HEK293 (cell line): ENCODE measurements around the gene PHRF1.

ENCODE experiments used
- CTCF ChIA-PET: fragments of 350-600 bp; formaldehyde crosslinking; extraction: SDS; loops from one replicate; lab custom pipeline; 2021; ENCODE audit warnings: antibody characterized with exemption; lab: Yijun Ruan, JAX
- POLR2A ChIA-PET: fragments of 300-600 bp; formaldehyde crosslinking; extraction: SDS; loops from one replicate; lab custom pipeline; 2020; ENCODE audit warnings: antibody characterized with exemption, inconsistent platforms; lab: Yijun Ruan, JAX
- H3K27ac ChIP-seq: fragments of 200-500 bp; sonication (Bioruptor generic); 2 replicates; pipeline ENCODE4 v1.5.1; 2014; ENCODE audit warnings: low read depth, low read length, control low read depth, inconsistent platforms; ENCODE audit errors: extremely low read depth
- H3K36me3 ChIP-seq, 2 experiments: fragments of 200-500 bp in 1 of 2; sonication (Bioruptor generic) in 1 of 2; 1 replicate in 1 of 2; 2 replicates in 1 of 2; pipeline ENCODE4 v1.5.1; 2014 to 2017; ENCODE audit warnings: inconsistent platforms in 2 of 2, low read length in 2 of 2; ENCODE audit not compliant: control insufficient read depth in 2 of 2, insufficient read depth in 1 of 2
- H3K4me1 ChIP-seq: fragments of 200-500 bp; sonication (Bioruptor generic); 2 replicates; pipeline ENCODE4 v1.5.1; 2014; ENCODE audit warnings: mild to moderate bottlenecking, low read length, inconsistent platforms; ENCODE audit not compliant: control insufficient read depth, insufficient read depth
- H3K4me3 ChIP-seq: 2 replicates; pipeline ENCODE4 v1.5.1; 2011; ENCODE audit warnings: low read depth, mild to moderate bottlenecking, control low read depth, low read length, moderate library complexity
- H3K9me3 ChIP-seq: fragments of 200-500 bp; sonication (Bioruptor generic); 2 replicates; pipeline ENCODE4 v1.5.1; 2014; ENCODE audit warnings: low read depth, low read length, inconsistent platforms; ENCODE audit not compliant: control insufficient read depth, insufficient read depth
- GLIS1 ChIP-seq: fragments of 450-650 bp; formaldehyde crosslinking; IDR thresholded peaks from 2 replicates; pipeline ENCODE4 v1.5.1; 2016; ENCODE audit warnings: missing biosample characterization, missing genetic modification characterization
- GLIS2 ChIP-seq: fragments of 450-650 bp; formaldehyde crosslinking; IDR thresholded peaks from 2 replicates; pipeline ENCODE4 v1.5.1; 2016; ENCODE audit warnings: missing biosample characterization, missing genetic modification characterization
- KLF1 ChIP-seq: fragments of 450-650 bp; formaldehyde crosslinking; IDR thresholded peaks from 2 replicates; pipeline ENCODE4 v1.5.1; 2016; ENCODE audit warnings: missing biosample characterization, missing genetic modification characterization
- OVOL3 ChIP-seq: fragments of 450-650 bp; formaldehyde crosslinking; IDR thresholded peaks from 2 replicates; pipeline ENCODE4 v1.5.1; 2016; ENCODE audit warnings: missing biosample characterization, missing genetic modification characterization
- PBX3 ChIP-seq: sonication (generic); formaldehyde crosslinking; IDR thresholded peaks from 2 replicates; pipeline ENCODE4 v1.8.1; 2022; ENCODE audit warnings: mild to moderate bottlenecking, moderate library complexity, missing genetic modification reagents
- SP3 ChIP-seq: fragments of 450-650 bp; formaldehyde crosslinking; IDR thresholded peaks from 2 replicates; pipeline ENCODE4 v1.5.1; 2016; ENCODE audit warnings: missing biosample characterization, missing genetic modification characterization
- TCF7L2 ChIP-seq: IDR thresholded peaks from 2 replicates; pipeline ENCODE4 v1.6.1; 2011; ENCODE audit warnings: low read depth, mild to moderate bottlenecking, inconsistent platforms, low read length, moderate library complexity, borderline replicate concordance
- ZBTB26 ChIP-seq: fragments of 450-650 bp; formaldehyde crosslinking; optimal IDR thresholded peaks from 2 replicates; pipeline ENCODE3; 2016; ENCODE audit warnings: missing biosample characterization, mild to moderate bottlenecking, missing genetic modification characterization
- ZBTB8A ChIP-seq: fragments of 450-650 bp; formaldehyde crosslinking; IDR thresholded peaks from 2 replicates; pipeline ENCODE4 v1.5.1; 2016; ENCODE audit warnings: missing biosample characterization, missing genetic modification characterization
- ZFHX2 ChIP-seq: fragments of 450-650 bp; formaldehyde crosslinking; conservative IDR thresholded peaks from 2 replicates; pipeline ENCODE4 v1.5.1; 2016; ENCODE audit warnings: missing biosample characterization, missing genetic modification characterization
- ZIC2 ChIP-seq: fragments of 450-650 bp; formaldehyde crosslinking; IDR thresholded peaks from 2 replicates; pipeline ENCODE4 v1.5.1; 2016; ENCODE audit warnings: missing biosample characterization, missing genetic modification characterization
- ZNF155 ChIP-seq: fragments of 450-650 bp; formaldehyde crosslinking; IDR thresholded peaks from 2 replicates; pipeline ENCODE4 v1.5.1; 2016; ENCODE audit warnings: missing biosample characterization, missing genetic modification characterization
- ZNF391 ChIP-seq: fragments of 450-650 bp; formaldehyde crosslinking; IDR thresholded peaks from 2 replicates; pipeline ENCODE4 v1.5.1; 2016; ENCODE audit warnings: low read depth, missing biosample characterization, missing genetic modification characterization, borderline replicate concordance
- ZNF549 ChIP-seq: fragments of 450-650 bp; IDR thresholded peaks from 2 replicates; pipeline ENCODE4 v1.5.1; 2018; ENCODE audit warnings: missing biosample characterization, missing genetic modification characterization, mild to moderate bottlenecking, inconsistent platforms, moderate library complexity
- ZNF791 ChIP-seq: fragments of 450-650 bp; formaldehyde crosslinking; IDR thresholded peaks from 2 replicates; pipeline ENCODE4 v1.5.1; 2016; ENCODE audit warnings: missing biosample characterization, missing genetic modification characterization
- TF ChIP-seq, protein P1 (sequence below): fragments of 450-650 bp; formaldehyde crosslinking; IDR thresholded peaks from 2 replicates; pipeline ENCODE4 v1.5.0; 2017; ENCODE audit warnings: missing biosample characterization, missing genetic modification characterization, borderline replicate concordance

PHRF1 gene

GRCh38 chr11:567011-567628, 9.2 kb upstream of the PHRF1 start:
- Histone ChIP-seq H3K4me1 (no peaks in the 10 kb centered on the region), H3K9me3 (no peaks in the 10 kb centered on the region), H3K4me3 (no peak overlapping the region), H3K27ac (no peak overlapping the region), H3K36me3 (peaks cover 0 to 22% of the 10 kb centered on the region in 2 experiments; a peak in 1 of 3 replicates)
- ChIA-PET CTCF (interaction anchor here (1.0 kb wide), 1 partner anchor 12 kb away, joined by 4 read pairs; no protein-coding TSS in a partner anchor), POLR2A (interaction anchor here (0.6 to 4.5 kb wide), 2 partner anchors 8 to 14 kb away, joined by 3 to 28 read pairs; partner anchors contain the start of gene PHRF1)
- TF ChIP-seq KLF1 (tag by site-specific recombination) (0 out of 2 replicates have a peak, but pooled peaks have one; percentile 1), ZNF791 (tag by site-specific recombination) (no peak)

DNA sequence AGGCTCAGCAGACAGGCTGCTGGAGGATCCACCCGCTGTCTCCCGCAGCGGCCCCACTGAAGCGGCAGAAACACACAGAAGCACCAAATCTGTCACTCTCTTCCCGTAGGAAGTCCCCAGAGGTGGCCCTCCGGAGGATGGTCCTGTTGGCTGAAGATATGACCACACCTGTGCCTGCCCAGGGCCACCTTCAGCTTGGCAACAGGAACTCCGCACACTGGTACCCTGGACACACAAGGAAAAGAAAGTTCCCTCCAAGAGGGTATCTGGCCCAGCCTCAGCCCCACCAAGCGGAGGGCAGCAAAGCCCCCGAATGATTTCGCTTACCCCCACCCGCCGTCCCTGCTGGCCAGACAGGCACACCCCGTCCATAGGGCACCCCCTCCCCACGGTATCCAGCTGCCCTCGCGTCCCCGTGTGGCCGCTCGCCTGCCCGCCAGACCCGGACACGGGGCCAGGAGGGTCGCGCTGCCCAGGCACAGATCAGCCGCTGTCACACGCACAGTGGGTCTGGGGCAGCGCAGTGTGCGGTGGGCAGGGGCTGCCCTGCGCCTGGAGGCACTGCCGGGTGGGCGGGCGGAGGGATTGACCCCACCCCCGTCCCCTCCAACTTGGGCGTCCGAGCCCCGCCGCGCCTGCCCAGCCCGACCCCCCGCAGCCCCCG, 8.5 kb upstream of the PHRF1 start:
- CTCF ChIA-PET: no interaction called here
- no peak overlapping the region; the same call in 1 of the 2 replicates for H3K27ac ChIP-seq
- TF ChIP-seq ZNF549 (tag by site-specific recombination) (no peak), PBX3 (CRISPR knock-in tag) (peak; percentile 52; the same call in 1 of the 2 replicates), SP3 (tag by site-specific recombination) (peak; percentile 34; the same call in 1 of the 2 replicates), GLIS1 (peak; percentile 24; the same call in 1 of the 2 replicates), ZBTB26 (peak; percentile 38), GLIS2 (0 out of 2 replicates have a peak, but pooled peaks have one; percentile 53), ZBTB8A (tag by site-specific recombination) (peak; percentile 55), ZNF155 (tag by site-specific recombination) (no peak), ZNF391 (tag by site-specific recombination) (no peak), TCF7L2 (no peak), ZFHX2 (tag by site-specific recombination) (peak; percentile 31; the same call in 1 of the 2 replicates), KLF1 (tag by site-specific recombination) (peak; percentile 29; the same call in 1 of the 2 replicates), OVOL3 (tag by site-specific recombination) (no peak), ZIC2 (tag by site-specific recombination) (0 out of 2 replicates have a peak, but pooled peaks have one; percentile 36)
- TF ChIP-seq, protein P1, sequence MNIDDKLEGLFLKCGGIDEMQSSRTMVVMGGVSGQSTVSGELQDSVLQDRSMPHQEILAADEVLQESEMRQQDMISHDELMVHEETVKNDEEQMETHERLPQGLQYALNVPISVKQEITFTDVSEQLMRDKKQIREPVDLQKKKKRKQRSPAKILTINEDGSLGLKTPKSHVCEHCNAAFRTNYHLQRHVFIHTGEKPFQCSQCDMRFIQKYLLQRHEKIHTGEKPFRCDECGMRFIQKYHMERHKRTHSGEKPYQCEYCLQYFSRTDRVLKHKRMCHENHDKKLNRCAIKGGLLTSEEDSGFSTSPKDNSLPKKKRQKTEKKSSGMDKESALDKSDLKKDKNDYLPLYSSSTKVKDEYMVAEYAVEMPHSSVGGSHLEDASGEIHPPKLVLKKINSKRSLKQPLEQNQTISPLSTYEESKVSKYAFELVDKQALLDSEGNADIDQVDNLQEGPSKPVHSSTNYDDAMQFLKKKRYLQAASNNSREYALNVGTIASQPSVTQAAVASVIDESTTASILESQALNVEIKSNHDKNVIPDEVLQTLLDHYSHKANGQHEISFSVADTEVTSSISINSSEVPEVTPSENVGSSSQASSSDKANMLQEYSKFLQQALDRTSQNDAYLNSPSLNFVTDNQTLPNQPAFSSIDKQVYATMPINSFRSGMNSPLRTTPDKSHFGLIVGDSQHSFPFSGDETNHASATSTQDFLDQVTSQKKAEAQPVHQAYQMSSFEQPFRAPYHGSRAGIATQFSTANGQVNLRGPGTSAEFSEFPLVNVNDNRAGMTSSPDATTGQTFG (tag by site-specific recombination): no peak
- no peaks in the 10 kb centered on the region for H3K9me3 ChIP-seq
- POLR2A ChIA-PET: interaction anchor here (0.6 to 4.5 kb wide), 3 partner anchors 8 to 48 kb away, joined by 3 to 28 read pairs (median 4); partner anchors contain the start of genes IRF7 and PHRF1
- H3K36me3 ChIP-seq: peaks cover 0 to 16% of the 10 kb centered on the region in 2 experiments; a peak in 1 of 3 replicates
- H3K4me1 ChIP-seq: no peaks in the 10 kb centered on the region
- peak overlapping the region; percentile 57 for H3K4me3 ChIP-seq
